AG09309 (cell line): Measurements from ENCODE around the gene PACS1.
"Not testable (repeated sequence)": the region's sequence is repeated elsewhere in the genome, so short reads cannot be mapped to it uniquely, and the experiment has no call there.

Source experiments
- DNase-seq: peaks from one replicate; pipeline ENCODE4 v3.0.0-alpha.2; 2010; ENCODE audit warnings: low read depth
- H3K4me3 ChIP-seq: 2 replicates; pipeline ENCODE4 v1.5.1; 2011; ENCODE audit warnings: mild to moderate bottlenecking, low read depth, low read length, moderate library complexity; ENCODE audit not compliant: control insufficient read depth
- TF ChIP-seq, protein P1 (sequence below): IDR thresholded peaks from 2 replicates; pipeline ENCODE4 v1.5.1; 2011; ENCODE audit warnings: mild to moderate bottlenecking, low read depth, low read length, inconsistent platforms; ENCODE audit not compliant: insufficient read depth, control insufficient read depth; ENCODE audit errors: missing control alignments

Gene PACS1

DNA sequence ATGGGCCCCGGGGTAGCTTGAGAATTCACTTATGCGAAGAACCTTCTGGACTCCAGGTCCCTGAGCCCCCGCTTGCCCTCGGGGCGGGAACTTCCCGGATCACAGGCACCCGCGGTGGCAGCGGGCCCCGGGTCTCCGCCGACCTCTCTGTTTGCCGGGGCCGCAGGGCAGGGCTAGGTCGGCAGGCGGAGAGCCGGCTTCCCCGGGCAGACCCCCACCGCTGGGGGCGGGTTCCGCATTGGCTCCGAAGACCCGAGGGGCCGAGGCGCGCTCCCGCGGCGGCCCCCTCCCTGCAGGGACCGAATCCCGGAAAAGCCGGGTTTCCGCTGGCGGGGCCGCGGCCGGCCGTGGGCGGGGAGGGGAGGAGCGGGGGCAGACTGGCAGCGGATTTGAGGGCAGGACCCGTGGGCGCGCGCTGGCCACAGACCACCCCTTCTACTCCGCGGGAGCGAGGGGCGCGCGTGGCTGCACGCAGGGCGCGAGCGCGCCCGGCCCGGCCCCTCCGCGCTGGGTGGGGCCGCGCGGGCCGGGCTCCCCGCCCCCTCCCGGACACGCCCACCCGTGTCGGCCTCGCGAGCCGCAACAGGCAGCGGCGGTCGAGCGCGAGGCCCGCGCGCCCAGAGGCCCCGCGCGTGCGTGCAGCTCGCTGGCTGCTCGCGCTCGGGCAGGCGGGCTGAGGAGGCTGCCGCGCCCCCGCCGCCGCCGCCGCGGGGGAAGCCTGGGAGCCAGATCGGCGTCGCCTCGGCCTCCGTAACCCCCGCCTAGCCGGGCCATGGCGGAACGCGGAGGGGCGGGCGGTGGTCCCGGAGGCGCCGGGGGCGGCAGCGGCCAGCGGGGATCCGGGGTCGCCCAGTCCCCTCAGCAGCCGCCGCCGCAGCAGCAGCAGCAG lies at the start of gene PACS1:
TSS of gene PACS1 (plus strand) at position 558 of the 889 bp plus-strand sequence. CDS start at position 773, 215 bp downstream.
- DNase-seq, result peak; percentile 40
- TF ChIP-seq, protein P1, sequence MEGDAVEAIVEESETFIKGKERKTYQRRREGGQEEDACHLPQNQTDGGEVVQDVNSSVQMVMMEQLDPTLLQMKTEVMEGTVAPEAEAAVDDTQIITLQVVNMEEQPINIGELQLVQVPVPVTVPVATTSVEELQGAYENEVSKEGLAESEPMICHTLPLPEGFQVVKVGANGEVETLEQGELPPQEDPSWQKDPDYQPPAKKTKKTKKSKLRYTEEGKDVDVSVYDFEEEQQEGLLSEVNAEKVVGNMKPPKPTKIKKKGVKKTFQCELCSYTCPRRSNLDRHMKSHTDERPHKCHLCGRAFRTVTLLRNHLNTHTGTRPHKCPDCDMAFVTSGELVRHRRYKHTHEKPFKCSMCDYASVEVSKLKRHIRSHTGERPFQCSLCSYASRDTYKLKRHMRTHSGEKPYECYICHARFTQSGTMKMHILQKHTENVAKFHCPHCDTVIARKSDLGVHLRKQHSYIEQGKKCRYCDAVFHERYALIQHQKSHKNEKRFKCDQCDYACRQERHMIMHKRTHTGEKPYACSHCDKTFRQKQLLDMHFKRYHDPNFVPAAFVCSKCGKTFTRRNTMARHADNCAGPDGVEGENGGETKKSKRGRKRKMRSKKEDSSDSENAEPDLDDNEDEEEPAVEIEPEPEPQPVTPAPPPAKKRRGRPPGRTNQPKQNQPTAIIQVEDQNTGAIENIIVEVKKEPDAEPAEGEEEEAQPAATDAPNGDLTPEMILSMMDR, result no peak
- H3K4me3 ChIP-seq, result peak within 1 kb of the TSS; percentile 81

DNA sequence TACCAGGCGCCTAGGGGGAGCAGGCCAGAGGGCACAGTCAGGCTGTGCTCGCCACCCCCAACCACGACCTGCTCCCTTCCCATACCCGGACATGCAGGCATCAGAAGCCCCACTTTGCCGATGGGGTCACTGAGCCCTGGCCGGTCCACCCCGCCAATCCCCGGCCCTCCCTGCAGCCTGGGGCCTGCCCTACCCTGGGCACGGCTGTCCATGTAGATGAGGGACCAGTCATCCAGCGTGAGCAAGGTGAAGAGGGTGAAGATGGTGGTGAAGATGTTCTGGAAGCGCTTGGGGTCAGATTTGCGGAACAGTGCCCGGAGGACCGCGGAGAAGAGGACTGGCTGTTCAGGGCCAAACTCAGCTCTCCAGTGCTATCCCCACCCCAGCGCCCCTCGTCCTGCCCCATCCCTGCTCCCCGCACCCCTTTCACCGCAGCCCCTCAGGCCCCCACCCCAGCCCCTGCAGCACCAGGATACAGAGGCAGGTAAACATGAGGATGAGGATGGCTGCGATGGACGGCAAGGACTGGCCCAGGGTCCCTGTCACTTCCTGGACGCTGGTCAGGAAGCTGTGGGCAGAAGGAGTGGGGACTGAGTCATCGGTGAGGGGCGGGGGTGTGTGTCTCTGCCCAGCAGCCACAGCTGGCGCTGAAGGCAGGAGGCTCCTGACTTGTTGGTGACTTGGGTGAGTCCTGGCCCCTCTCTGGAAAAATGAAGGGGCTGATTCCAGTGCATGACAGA lies 49.3 kb upstream of the PACS1 start:
- TF ChIP-seq, protein P1, result no peak
- no peak overlapping the region for H3K4me3 ChIP-seq
- DNase-seq, result no peak

DNA sequence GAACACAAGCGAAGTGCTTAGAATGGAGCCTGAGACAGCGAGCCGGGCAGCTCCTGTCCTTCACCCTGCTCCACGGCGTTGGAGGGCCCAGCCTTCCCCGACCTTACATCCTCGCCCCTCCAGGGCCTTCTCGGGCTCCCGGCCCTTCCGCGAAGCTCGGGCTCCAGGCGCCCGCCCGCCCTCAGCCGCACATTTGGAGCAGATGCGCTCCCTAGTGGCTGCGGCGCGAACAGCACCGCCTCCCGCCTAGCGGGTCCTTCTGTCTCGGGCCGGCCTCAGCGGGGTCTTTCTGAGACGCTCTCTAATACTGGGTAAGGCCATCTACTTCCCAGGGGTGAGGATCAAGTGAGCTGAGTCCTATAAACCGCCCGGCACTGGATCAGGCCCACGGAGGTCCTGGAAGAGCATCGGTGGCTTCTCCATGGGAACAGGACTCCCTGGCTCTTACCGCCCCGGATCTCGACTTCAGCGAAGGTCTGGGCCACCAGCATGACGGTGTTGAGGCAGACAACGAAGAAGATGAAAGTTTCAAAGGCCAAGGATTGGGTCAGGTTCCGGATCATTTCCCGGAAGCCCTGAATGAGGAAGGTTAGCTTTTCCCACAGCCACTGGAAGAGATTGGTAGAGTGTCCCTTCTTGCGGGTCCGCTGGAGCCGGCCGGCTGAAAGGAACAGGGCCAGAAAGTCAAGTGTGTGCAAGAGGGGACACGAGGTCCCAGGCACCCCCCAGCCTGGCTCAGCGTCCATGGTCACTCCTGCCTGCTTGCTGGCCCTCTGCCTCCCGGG lies 47.5 kb upstream of the PACS1 start:
- TF ChIP-seq, protein P1, result peak; percentile 96
- no peak for DNase-seq
- peak overlapping the region; percentile 9; the same call in 1 of the 2 replicates for H3K4me3 ChIP-seq

DNA sequence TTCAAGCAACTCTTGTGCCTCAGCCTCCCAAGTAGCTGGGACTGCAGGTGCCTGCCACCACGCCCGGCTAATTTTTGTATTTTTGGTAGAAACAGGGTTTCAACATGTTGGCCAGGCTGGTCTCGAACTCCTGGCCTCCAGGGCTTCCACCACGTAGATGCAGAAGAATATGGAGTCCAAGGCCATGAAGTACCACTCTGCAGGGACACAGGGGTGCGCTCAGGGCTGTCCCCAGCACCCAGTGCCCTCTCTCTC lies 47.0 kb upstream of the PACS1 start:
- DNase-seq, result not testable (repeated sequence)

DNA sequence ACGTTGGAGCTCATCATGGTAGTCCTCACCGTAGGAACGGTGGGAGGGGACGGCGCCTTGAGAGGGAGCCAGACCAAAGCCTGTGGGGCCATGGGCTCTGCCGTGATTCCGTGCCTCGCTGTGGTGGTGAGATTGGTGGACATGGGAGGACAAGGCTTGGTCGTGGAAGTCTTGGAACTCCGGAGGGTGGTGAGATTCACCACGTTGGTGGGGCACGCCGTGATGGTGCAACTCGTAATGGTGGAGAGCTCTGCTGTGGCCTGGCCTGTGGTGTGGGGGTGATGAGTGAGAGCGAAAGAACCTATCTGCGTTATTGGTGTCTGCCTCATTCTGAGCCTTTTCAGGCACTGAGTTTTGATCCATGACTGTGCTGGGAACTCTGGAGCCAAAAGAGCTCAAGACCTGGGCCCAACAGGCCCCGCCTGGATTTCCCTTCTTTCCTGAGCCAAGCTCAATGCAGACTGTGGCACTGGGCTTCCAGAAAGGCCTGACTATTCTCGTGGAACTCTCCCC lies 44.0 kb upstream of the PACS1 start, which contains the start of gene CATSPER1:
TSS of gene CATSPER1 (minus strand) at position 463 of the 513 bp plus-strand sequence. CDS start at position 363, 100 bp downstream.
- TF ChIP-seq, protein P1, result no peak
- no peak for DNase-seq
- H3K4me3 ChIP-seq, result no peak within 1 kb of the TSS

More for the DNA sequence above, 47.0 kb upstream of the PACS1 start:
- not testable (repeated sequence) for H3K4me3 ChIP-seq

DNA sequence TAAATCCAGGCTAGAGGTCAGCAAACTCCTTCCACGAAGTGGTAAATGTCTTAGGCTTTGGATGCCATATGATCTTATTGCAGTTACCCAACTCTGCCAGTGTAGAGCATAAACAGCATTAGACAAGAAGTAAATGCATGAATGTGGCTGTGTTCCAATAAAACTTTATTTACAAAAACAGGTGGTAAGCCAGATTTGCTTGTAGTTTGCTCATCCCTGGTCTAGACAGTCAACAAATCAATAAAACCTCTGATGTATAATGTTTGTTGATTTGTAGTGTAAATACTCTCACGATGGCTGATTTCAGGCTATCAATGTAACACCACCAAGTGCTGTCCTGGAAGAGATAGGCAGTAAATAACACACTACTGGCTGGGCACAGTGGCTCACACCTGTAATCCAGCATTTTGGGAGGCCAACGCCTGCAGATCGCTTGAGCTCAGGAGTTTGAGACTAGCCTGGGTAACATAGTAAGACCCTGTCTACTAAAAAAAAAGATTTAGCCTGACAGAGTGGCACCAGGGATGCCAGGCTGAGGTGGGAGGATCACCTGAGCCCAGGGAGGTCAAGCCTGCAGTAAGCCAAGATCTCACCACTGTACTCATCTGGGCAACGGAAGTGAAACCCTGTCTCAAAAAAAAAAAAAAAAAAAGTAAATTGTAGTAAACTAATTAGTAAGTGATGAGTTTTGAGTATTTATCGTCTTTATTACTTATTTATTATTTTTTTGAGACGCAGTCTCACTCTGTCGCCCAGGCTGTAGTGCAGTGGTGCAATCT lies 36.9 kb upstream of the PACS1 start:
- no peak overlapping the region for H3K4me3 ChIP-seq
- DNase-seq, result no peak
- TF ChIP-seq, protein P1, result no peak
